Sigmoid colon (tissue), 7 donors: Measurements from ENCODE around the gene AEBP1. TPM values are rescaled to one million over a fixed set of nuclear protein-coding genes. Genes with fewer than 3 reads are reported as not detected.

Experiments
- DNase-seq: peaks from one replicate; pipeline ENCODE4 v3.0.0-alpha.2; 2019
- H3K27ac ChIP-seq, 4 donors: fragments of 200-600 bp; sonication (generic); one replicate each; pipeline ENCODE4 v1.5.1; 2016 to 2019; ENCODE audit warnings: mild to moderate bottlenecking in 1 of 4
- H3K27me3 ChIP-seq, 3 donors: fragments of 200-600 bp; sonication (generic); one replicate each; pipeline ENCODE4 v1.5.1; 2019; ENCODE audit warnings: mild to moderate bottlenecking in 1 of 3
- H3K36me3 ChIP-seq, 4 donors: fragments of 200-600 bp; sonication (generic); one replicate each; pipeline ENCODE4 v1.5.1; 2016 to 2019
- H3K4me1 ChIP-seq, 4 donors: fragments of 200-600 bp; sonication (generic); one replicate each; pipeline ENCODE4 v1.5.1; 2017 to 2019
- H3K4me3 ChIP-seq, 4 donors: fragments of 200-600 bp; sonication (generic); one replicate each; pipeline ENCODE4 v1.5.1; 2017 to 2019; ENCODE audit warnings: mild to moderate bottlenecking in 2 of 4, moderate library complexity in 1 of 4
- H3K9me3 ChIP-seq, 4 donors: fragments of 200-600 bp in 3 of 4; sonication (generic) in 3 of 4; one replicate each; pipeline versions ENCODE4 v1.5.1 to v1.6.1; 2013 to 2019
- CTCF ChIP-seq, 4 experiments: fragments of 450-650 bp in 3 of 4; fragments of 200-600 bp in 1 of 4; IDR thresholded peaks; one replicate each; pipeline ENCODE4 v1.5.1; 2016 to 2019; ENCODE audit warnings: antibody characterized with exemption in 4 of 4, mild to moderate bottlenecking in 3 of 4, moderate library complexity in 2 of 4
- EP300 ChIP-seq, 4 donors: sonication (generic); formaldehyde crosslinking; IDR thresholded peaks; one replicate each; pipeline ENCODE4 v1.6.1; 2017; ENCODE audit warnings: antibody characterized with exemption in 4 of 4
- POLR2A ChIP-seq, 2 donors: fragments of 450-650 bp; IDR thresholded peaks; one replicate each; pipeline ENCODE4 v1.6.1; 2016; ENCODE audit warnings: antibody characterized with exemption in 2 of 2, mild to moderate bottlenecking in 2 of 2, moderate library complexity in 2 of 2
- POLR2AphosphoS5 ChIP-seq, 4 donors: sonication (generic); formaldehyde crosslinking; IDR thresholded peaks; one replicate each; pipeline ENCODE4 v1.6.1; 2017; ENCODE audit warnings: antibody characterized with exemption in 4 of 4
- WGBS, 2 donors: extraction: QIAGEN DNeasy Blood & Tissue Kit; methylation state at CpG; one replicate each; pipeline ENCODE4 v1.1.7; 2013; 5-methylcytosine and 5-hydroxymethylcytosine counted together
- intact Hi-C: fragments of 100-400 bp; cut with DNase I; formaldehyde crosslinking; loops from one replicate; pipeline ENCODE4 v1.15.1; 2023
- polyA plus RNA-seq, 3 donors: library from polyadenylated mRNA; stranded (reverse); fragments of 200-250 nt; gene quantifications; one replicate each; pipeline ENCODE4 v1.2.3, GENCODE V29; 2013
- total RNA-seq, 4 donors: library from RNA; depleted of rRNA; stranded (reverse); fragments of >200 nt; gene quantifications; one replicate each; pipeline ENCODE4 v1.1.0, GENCODE V29; 2016
- donor health status: healthy with polysubstance abuse.
- donor health status: Bipolar disorder and iron deficiency.
- donor health status: healthy.

Gene AEBP1
- total and polyA plus RNA-seq, 7 donors = 2.5 to 182 (median 74.6) TPM

- no peak overlapping the region for H3K4me3 ChIP-seq
- intact Hi-C loops = loop anchor here (5.0 kb wide), 2 partner anchors 82 to 193 kb away; partner anchors contain the start of genes UBE2D4 and YKT6
- 90 to 91% methylated on average over 6 of the region's 6 CpGs for WGBS, 2 donors
- H3K9me3 ChIP-seq = no peaks in the 10 kb centered on the region
- H3K27me3 ChIP-seq = no peaks in the 10 kb centered on the region
- H3K36me3 ChIP-seq = peaks cover 0 to 53% (median 5%) of the 10 kb centered on the region in 4 donors
- H3K27ac ChIP-seq = no peak overlapping the region
- DNase-seq = no peak
- H3K4me1 ChIP-seq = peaks cover 0 to 19% (median 12%) of the 10 kb centered on the region in 4 donors
- TF ChIP-seq CTCF (IDR thresholded peaks at IDR 0.05) = no peak
- TF ChIP-seq POLR2A (IDR thresholded peaks at IDR 0.05) = no peak
- TF ChIP-seq POLR2AphosphoS5 (IDR thresholded peaks at IDR 0.05) = no peak
- no peak for TF ChIP-seq EP300 (IDR thresholded peaks at IDR 0.05)
Observed at GRCh38 chr7:44120395-44120794, 16.2 kb downstream of the AEBP1 start.

- Histone ChIP-seq H3K27me3 (no peaks in the 10 kb centered on the region), H3K9me3 (no peaks in the 10 kb centered on the region), H3K4me1 (peaks cover 0 to 19% (median 12%) of the 10 kb centered on the region in 4 donors), H3K36me3 (peaks cover 0 to 38% (median 4%) of the 10 kb centered on the region in 4 donors), H3K4me3 (no peak overlapping the region), H3K27ac (peak overlapping the region in 3 of 4 donors; percentile 83 to 92 (median 91))
- intact Hi-C loops = loop anchor here (5.0 kb wide), 2 partner anchors 80 to 195 kb away; partner anchors contain the start of genes UBE2D4 and YKT6
- 96 to 97% methylated on average over 12 of the region's 12 CpGs for WGBS, 2 donors
- DNase-seq = no peak
- TF ChIP-seq POLR2A (IDR thresholded peaks at IDR 0.05) = no peak
- TF ChIP-seq CTCF (IDR thresholded peaks at IDR 0.05) = no peak
- TF ChIP-seq POLR2AphosphoS5 (IDR thresholded peaks at IDR 0.05) = no peak
- no peak for TF ChIP-seq EP300 (IDR thresholded peaks at IDR 0.05)
Observed at GRCh38 chr7:44121761-44122420, 17.7 kb downstream of the AEBP1 start.

GRCh38 chr7:44122529-44122928, 18.4 kb downstream of the AEBP1 start:
- H3K4me3 ChIP-seq = peak overlapping the region; percentile 65 to 80 (median 69)
- peaks cover 0 to 19% (median 12%) of the 10 kb centered on the region in 4 donors for H3K4me1 ChIP-seq
- peaks cover 0 to 32% (median under 1%) of the 10 kb centered on the region in 4 donors for H3K36me3 ChIP-seq
- DNase-seq = no peak
- no peaks in the 10 kb centered on the region for H3K9me3 ChIP-seq
- intact Hi-C loops = loop anchor here (5.0 kb wide), 2 partner anchors 80 to 195 kb away; partner anchors contain the start of genes UBE2D4 and YKT6
- TF ChIP-seq EP300 (IDR thresholded peaks at IDR 0.05) (no peak), CTCF (IDR thresholded peaks at IDR 0.05) (no peak), POLR2AphosphoS5 (IDR thresholded peaks at IDR 0.05) (no peak), POLR2A (IDR thresholded peaks at IDR 0.05) (no peak)
- WGBS, 2 donors = 15 to 52% methylated on average over 1 of the region's 1 CpG
- H3K27ac ChIP-seq = peak overlapping the region; percentile 83 to 92 (median 89)
- H3K27me3 ChIP-seq = no peaks in the 10 kb centered on the region

GRCh38 chr7:44123190-44124003, 19.3 kb downstream of the AEBP1 start, which contains the start of gene POLD2:
Gene POLD2 (minus strand): TSS chr7:44123548. CDS start chr7:44122053, 1,495 bp downstream.
- TF ChIP-seq CTCF (IDR thresholded peaks at IDR 0.05) = no peak
- TF ChIP-seq POLR2AphosphoS5 (IDR thresholded peaks at IDR 0.05) = peak; percentile 54 to 81 (median 69)
- TF ChIP-seq EP300 (IDR thresholded peaks at IDR 0.05) = no peak
- TF ChIP-seq POLR2A (IDR thresholded peaks at IDR 0.05) = peak; percentile 43 to 55
- peaks cover 0 to 23% (median 0%) of the 10 kb centered on the region in 4 donors for H3K36me3 ChIP-seq
- DNase-seq = peak; percentile 99
- no peaks in the 10 kb centered on the region for H3K9me3 ChIP-seq
- H3K4me1 ChIP-seq = peaks cover 0 to 19% (median 12%) of the 10 kb centered on the region in 4 donors
- H3K27me3 ChIP-seq = no peaks in the 10 kb centered on the region
- H3K27ac ChIP-seq = peak within 1 kb of the TSS; percentile 83 to 92 (median 89)
- 0% methylated on average over 86 of the region's 86 CpGs for WGBS, 2 donors
- H3K4me3 ChIP-seq = peak within 1 kb of the TSS; percentile 65 to 80 (median 69)
- intact Hi-C loops = loop anchor here (1.0 to 5.0 kb wide), 3 partner anchors 41 to 196 kb away; partner anchors contain the start of genes POLM, UBE2D4 and YKT6
